GM18867 (cell line): Measurements from ENCODE around the gene HTATSF1.

ENCODE experiments used
- ATAC-seq: cut with Tn5 transposase; IDR thresholded peaks from one replicate; pipeline ENCODE4 v1.9.1; 2021; ENCODE audit warnings: mild to moderate bottlenecking, moderate library complexity; ENCODE audit not compliant: unreplicated experiment

HTATSF1 gene

GRCh38 chrX:136496186-136496763, 1.1 kb upstream of the HTATSF1 start:
- no peak for ATAC-seq

- ATAC-seq, result peak; percentile 81
These were observed 432 bp upstream of the HTATSF1 start for GRCh38 chrX:136496764-136497555.

- no peak for ATAC-seq
These were observed 21.7 kb downstream of the HTATSF1 start for GRCh38 chrX:136519069-136519468.

- ATAC-seq, result no peak
These were observed 26.4 kb downstream of the HTATSF1 start for GRCh38 chrX:136523770-136524169.

GRCh38 chrX:136525738-136526606, 28.6 kb downstream of the HTATSF1 start:
- no peak for ATAC-seq

- no peak for ATAC-seq
These were observed 31.4 kb downstream of the HTATSF1 start for GRCh38 chrX:136528645-136529315.

- no peak for ATAC-seq
These were observed 32.4 kb downstream of the HTATSF1 start for GRCh38 chrX:136529795-136530194.

- ATAC-seq, result no peak
These were observed 34.6 kb downstream of the HTATSF1 start, which contains the start of gene VGLL1 for GRCh38 chrX:136531951-136532350. Gene VGLL1, plus strand, starts transcription at chrX:136532215. Its CDS starts 3,806 bp downstream, at chrX:136536021.

GRCh38 chrX:136534131-136534530, 36.7 kb downstream of the HTATSF1 start:
- ATAC-seq, result no peak

- ATAC-seq, result no peak
These were observed 41.4 kb downstream of the HTATSF1 start for GRCh38 chrX:136538811-136539210.

GRCh38 chrX:136540226-136540625, 42.8 kb downstream of the HTATSF1 start:
- no peak for ATAC-seq

GRCh38 chrX:136541294-136541693, 43.9 kb downstream of the HTATSF1 start:
- ATAC-seq, result no peak

- ATAC-seq, result no peak
These were observed 44.9 kb downstream of the HTATSF1 start for GRCh38 chrX:136542281-136542680.

- no peak for ATAC-seq
These were observed 49.0 kb downstream of the HTATSF1 start for GRCh38 chrX:136546371-136546781.

- ATAC-seq, result no peak
These were observed 51.8 kb downstream of the HTATSF1 start for GRCh38 chrX:136549226-136549625.

GRCh38 chrX:136551410-136551809, 54.0 kb downstream of the HTATSF1 start:
- ATAC-seq, result no peak

- no peak for ATAC-seq
These were observed 58.3 kb downstream of the HTATSF1 start for GRCh38 chrX:136555694-136556093.
